GM18517 (cell line): Measurements from ENCODE around the gene ARHGAP1.
"Not testable (repeated sequence)": the region's sequence is repeated elsewhere in the genome, so short reads cannot be mapped to it uniquely, and the experiment has no call there.

Experiments
- ATAC-seq: cut with Tn5 transposase; IDR thresholded peaks from one replicate; pipeline ENCODE4 v1.9.1; 2021; ENCODE audit warnings: mild to moderate bottlenecking, moderate library complexity; ENCODE audit not compliant: unreplicated experiment

The ARHGAP1 gene

GRCh38 chr11:46675288-46675851 lies 25.0 kb downstream of the ARHGAP1 start:
- ATAC-seq: no peak

GRCh38 chr11:46674463-46675287 lies 25.7 kb downstream of the ARHGAP1 start:
- ATAC-seq: no peak

- no peak for ATAC-seq
Observed at GRCh38 chr11:46673713-46674462, 26.5 kb downstream of the ARHGAP1 start.

DNA sequence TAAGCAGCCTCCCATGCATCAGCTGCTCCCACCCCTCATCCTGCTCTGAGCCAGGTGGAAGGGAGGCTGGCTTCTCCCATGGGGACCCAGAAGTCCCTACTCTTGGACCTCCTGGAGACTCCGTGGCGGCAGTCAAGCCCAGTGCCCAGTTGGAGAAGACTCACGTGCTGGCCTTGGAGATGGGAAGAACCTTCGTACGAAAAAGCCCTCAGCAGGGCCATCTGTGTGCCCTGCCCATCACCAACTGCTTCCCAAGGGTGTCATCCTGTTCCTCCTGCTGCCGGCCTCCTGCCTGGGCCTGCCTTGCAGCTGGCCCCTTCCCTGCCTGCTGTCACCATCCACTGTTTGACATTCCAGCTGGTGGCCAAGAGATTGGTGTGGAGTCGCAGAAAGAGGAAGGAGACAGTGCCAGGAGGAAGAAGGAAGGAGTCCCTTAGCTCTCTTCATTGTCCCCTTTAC lies 28.0 kb downstream of the ARHGAP1 start:
- ATAC-seq: no peak

DNA sequence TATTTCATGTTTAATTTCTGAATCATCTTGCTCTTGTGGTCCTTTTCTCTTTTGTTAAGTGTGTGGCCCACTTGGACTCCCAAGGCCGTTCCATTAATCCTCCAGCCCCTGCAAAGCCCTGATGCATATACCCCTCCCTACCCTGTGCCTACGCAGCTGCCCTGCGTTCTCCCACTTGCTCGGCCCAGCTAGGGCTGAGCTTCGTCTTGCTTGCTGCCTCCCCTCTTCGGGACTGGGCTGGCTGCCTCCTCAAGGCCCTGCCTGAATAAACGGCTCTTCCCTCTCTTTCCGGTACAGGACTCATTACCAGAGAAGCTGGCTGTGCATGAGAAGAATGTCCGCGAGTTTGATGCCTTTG lies 28.5 kb downstream of the ARHGAP1 start:
- ATAC-seq: no peak

DNA sequence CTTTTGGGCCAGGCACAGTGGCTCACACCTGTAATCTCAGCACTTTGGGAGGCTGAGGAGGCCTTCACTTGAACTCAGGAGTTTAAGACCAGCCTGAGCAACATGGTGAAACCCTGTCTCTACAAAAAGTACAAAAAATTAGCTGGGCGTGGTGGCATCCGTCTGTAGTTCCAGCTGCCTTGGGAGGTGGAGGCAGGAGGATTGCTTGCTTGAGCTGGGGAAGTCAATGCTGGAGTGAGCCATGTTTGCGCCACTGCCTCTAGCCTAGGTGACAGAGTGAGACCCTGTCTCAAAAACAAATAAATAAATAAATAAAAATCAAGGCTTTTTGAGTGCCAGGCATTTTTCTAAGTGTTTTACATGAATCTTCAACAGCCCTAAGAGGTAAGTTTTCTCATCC lies 29.9 kb downstream of the ARHGAP1 start:
- not testable (repeated sequence) for ATAC-seq

DNA sequence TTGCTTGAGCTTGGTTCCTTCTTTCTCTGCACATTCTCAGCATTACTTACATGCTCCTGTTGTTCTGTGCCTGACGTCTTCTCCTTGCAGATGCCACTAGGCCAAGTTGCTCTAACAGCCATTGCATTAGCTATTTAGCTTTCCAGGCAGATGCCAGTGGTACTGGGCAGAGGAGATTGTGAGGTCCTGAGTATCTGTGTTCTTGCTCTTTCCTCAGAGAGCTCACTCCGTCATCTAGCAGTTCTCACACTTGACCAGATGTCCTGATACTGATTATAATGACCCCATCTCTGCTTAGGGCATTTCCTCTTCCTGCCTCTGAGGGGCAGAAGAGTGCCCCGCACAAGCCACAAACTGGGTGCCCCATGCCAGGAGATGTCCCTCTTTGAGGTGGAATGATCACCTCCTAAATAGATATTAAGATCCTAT lies 30.7 kb downstream of the ARHGAP1 start:
- ATAC-seq: no peak

GRCh38 chr11:46668480-46669085 lies 31.8 kb downstream of the ARHGAP1 start:
- no peak for ATAC-seq

- ATAC-seq: no peak
Observed at GRCh38 chr11:46667043-46667481, 33.4 kb downstream of the ARHGAP1 start.

- ATAC-seq: no peak
Observed at GRCh38 chr11:46666516-46666915, 33.9 kb downstream of the ARHGAP1 start.

DNA sequence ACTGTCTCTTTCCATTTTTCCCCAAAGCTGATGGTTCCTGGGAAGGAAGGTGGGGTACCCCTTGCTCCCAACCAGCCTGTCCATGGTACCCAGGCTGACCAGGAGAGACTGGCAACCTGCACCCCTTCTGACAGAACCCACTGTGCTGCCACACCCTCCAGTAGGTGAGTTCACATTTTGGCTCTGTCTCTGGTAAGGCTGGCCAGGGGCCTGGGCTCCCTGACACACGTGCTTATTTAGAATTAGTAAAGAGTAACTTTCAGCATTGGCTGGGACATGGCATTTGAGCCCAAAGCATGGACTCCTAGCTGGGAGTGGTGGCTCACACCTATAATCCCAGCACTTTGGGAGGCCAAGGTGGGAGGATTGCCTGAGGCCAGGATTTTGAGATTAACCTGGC lies 35.1 kb downstream of the ARHGAP1 start:
- no peak for ATAC-seq

DNA sequence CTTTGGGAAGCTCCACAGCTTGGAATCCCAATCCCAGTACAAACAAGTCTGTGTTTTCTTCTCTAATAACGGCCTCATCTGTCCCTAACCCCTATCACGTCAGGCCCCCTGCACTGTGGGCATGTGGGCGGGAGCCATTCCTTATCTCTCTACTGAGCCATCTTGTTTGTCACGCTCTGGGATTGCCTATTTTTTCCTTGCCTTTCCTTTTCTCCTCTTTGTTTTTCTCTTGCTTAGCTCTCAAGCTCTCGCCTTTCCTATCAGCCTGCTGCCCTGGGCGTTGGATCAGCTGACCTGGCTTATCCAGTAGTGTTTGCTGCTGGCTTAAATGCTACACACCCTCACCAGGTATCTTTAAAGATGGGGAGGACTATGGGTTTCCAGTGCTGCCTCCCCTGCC lies 35.8 kb downstream of the ARHGAP1 start:
- ATAC-seq: no peak

GRCh38 chr11:46663277-46663940 lies 37.0 kb downstream of the ARHGAP1 start:
- ATAC-seq: no peak

DNA sequence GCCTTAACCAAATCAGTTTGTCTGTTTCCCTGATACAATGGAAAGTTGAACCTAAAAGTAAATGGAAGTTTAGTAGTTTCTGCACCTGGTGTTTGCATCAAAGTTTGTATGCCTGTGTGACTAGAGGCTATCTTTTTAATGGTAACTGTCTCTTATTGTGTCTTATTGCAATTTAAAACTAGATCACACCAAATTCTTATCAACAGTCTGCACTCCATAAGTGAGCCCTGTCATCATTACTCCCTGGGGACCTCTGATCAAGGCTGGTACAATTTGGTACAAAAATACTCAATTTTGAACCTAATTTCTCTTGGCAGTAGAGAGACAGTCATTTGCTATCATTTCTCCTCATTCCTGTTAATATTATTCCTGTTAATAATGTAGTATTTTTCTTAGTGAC lies 38.1 kb downstream of the ARHGAP1 start:
- ATAC-seq: no peak

DNA sequence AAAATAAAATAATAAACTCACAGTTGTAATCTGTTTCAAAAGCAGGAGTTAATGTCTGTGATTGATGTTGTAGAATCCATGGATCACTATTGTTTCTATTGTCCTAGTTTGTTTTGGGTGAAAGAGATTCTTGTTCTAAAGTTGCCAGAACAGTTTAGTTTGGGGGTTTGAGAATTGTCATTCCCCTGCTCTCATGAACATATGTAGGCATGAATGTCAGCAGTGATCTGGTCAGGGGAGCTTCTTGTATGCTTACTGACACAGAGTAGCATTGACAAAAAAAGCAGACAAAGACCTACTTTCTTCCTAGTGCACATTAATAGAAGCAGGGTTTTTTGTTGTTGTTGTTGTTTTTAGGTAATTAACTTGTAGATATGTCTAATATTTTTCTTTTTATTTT lies 38.6 kb downstream of the ARHGAP1 start:
- ATAC-seq: no peak

GRCh38 chr11:46659908-46660307 lies 40.5 kb downstream of the ARHGAP1 start:
- ATAC-seq: no peak

DNA sequence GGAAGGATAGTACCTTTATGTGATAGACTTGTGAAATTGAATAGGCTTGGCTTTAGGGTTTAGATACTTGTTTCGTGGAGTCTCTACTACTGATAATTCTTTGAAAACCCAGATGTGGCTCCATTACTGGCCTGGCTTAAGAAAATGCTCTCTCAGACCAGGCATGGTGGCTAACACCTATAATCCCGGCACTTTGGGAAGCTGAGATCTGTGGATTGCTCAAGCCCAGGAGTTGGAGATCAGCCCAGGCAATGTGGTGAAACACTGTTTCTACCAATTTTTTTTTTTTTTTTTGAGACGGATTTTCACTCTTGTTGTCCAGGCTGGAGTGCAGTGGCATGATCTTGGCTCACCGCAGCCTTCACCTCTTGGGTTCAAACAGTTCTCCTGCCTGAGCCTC lies 42.2 kb downstream of the ARHGAP1 start:
- no peak for ATAC-seq

DNA sequence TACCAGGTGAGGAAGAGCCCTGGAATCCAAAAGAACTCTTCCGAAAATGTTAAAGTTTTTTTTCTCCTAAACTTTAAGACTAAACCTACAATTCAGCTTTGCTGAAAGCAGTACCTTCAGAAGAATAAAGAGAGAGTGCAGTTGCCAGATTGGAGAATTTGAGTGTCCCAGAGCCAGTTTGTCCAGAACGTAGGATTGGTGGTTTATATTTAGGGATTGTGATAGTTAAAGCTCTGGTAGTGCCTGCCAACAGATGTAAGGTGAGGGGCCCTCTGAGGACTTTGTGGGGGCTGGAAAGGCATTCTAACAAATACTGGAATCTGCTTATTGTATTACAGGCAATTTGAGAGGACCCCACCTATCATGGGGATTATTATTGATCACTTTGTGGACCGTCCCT lies 43.2 kb downstream of the ARHGAP1 start:
- no peak for ATAC-seq

DNA sequence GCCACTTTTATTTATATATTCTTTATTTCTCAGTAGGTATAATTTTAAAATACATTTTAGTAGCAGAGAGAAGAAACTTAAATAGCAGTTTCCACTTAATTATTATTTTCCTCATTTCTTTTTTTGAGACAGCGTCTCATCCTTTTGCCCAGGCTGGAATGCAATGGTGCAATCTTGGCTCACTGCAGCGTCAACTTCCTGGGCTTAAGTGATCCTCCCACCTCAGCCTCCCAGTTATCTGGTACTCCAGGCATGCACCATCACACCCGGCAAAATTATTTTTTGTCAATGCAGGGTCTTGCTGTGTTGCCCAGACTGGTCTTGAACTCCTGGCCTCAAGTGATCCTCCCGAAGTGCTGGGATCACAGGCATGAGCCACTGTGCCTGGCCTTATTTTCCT lies 44.8 kb downstream of the ARHGAP1 start:
- no peak for ATAC-seq

GRCh38 chr11:46649180-46649738 lies 51.2 kb downstream of the ARHGAP1 start:
- ATAC-seq: no peak

DNA sequence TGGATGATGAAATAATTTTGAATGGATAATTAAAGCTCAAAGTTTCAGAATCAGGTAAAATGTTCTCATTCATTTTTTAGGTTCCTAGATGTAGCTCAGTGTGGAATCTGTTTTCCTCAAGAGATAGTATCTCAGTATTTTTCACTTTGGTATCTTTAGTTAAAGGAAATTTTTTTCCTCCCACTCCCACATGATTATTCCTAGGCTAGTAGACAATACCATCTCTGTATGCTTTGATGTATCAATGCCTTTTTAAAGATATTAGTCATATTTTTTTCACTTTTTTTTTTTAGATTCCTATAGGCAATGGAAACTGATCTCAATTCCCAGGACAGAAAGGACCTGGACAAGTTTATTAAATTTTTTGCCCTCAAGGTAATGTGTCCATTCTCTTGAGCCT lies 56.4 kb downstream of the ARHGAP1 start:
- no peak for ATAC-seq
